ENCODE data around the gene GLRX. TPM values are rescaled to one million over a fixed set of nuclear protein-coding genes. Genes with fewer than 3 reads are reported as not detected.
"Not testable (repeated sequence)": the region's sequence is repeated elsewhere in the genome, so short reads cannot be mapped to it uniquely, and the experiment has no call there.

The GLRX gene
- total RNA-seq, 2 experiments from 2014 or later, result 52.9 to 80.5 TPM

DNA sequence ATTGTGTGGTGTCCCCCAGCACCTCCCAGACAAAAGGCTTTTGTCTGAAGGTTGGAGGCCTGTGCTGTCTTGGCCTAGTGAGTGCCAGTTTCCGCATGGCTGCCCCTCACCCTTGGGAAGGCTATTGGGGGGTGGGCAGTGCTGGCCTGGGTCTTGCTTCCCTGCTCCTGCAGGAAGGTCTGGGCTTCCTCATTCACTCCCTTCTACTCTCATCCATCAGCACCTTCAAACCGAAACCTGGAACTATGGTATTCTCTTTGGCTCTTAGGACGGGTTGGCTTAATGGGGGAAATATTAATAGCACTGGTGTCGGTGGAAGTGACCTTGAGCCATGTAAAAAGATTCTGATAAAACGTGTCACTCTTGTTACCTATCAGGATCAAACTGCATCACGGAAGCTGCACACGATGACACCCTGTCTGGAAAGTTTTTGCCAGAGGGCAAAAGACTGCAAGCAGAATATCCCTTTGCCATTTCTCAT lies 34.0 kb upstream of the GLRX start:
- no peak for TF ChIP-seq CTCF (conservative IDR thresholded peaks at IDR 0.05; ENCODE audit: low read length)
- TF ChIP-seq EZH2phosphoT487 (IDR thresholded peaks at IDR 0.05; ENCODE audit: borderline replicate concordance, low read depth, low read length), result no peak
- Histone ChIP-seq H3K79me2 (ENCODE audit: insufficient read depth, low read depth, low read length) (no peaks in the 10 kb centered on the region), H3K36me3 (ENCODE audit: insufficient read depth, low read length) (no peaks in the 10 kb centered on the region), H4K20me1 (ENCODE audit: insufficient read depth, low read length) (no peaks in the 10 kb centered on the region), H3K9me2 (ENCODE audit: insufficient read depth, low read length) (no peaks in the 10 kb centered on the region), H2AFZ (ENCODE audit: low read length) (no peak overlapping the region), H3K27ac (ENCODE audit: low read depth, low read length, poor library complexity, severe bottlenecking) (no peak overlapping the region), H3K4me1 (ENCODE audit: insufficient read depth, low read length, poor library complexity, severe bottlenecking) (peaks cover 8% of the 10 kb centered on the region), H3K9me3 (ENCODE audit: low read length) (no peaks in the 10 kb centered on the region), H3K4me3 (ENCODE audit: low read depth, low read length, poor library complexity, severe bottlenecking) (no peak overlapping the region), H3K4me2 (ENCODE audit: low read length) (no peak overlapping the region)
- BruUV-seq (replicated peaks), result no TSS peak
- intact Hi-C loops (cut with micrococcal nuclease; ENCODE audit: unreplicated experiment), result loop anchor here (10.0 kb wide), 1 partner anchor 588 kb away; no protein-coding TSS in a partner anchor
- CTCF ChIA-PET (ENCODE audit: unreplicated experiment), result no interaction called here
- POLR2A ChIA-PET, result interaction anchor here (0.7 kb wide), 2 partner anchors 88 to 1878 kb away, joined by 3 read pairs; no protein-coding TSS in a partner anchor
- no peak for DNase-seq (ENCODE audit: low spot score)

DNA sequence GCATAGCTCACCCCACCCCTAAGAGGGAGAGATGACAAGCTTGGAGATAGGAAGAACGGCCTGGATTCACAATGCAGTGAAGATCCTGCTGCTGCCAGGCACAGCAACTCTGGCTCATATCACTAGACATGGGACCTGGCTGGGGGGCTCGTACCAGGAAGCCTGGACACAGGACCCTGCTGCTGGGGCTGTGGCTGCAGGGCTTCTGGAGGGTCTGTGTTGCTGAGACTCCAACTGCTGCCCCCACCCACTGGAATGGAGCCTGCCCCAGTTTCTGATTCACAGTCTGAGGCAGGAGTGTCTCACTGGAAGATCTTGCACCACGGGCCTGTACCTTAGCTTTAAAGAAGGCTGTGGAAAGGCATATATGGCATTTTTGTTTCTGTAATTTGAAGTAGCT lies 31.0 kb upstream of the GLRX start:
- ChIA-PET CTCF (ENCODE audit: unreplicated experiment) (interaction anchor here (0.6 to 1.1 kb wide), 2 partner anchors 9 to 10 kb away, joined by 3 read pairs; no protein-coding TSS in a partner anchor), POLR2A (interaction anchor here (0.6 to 1.6 kb wide), 8 partner anchors 16 to 362 kb away, joined by 3 to 5 read pairs (median 4); partner anchors contain the start of gene GLRX)
- BruUV-seq (replicated peaks), result no TSS peak
- Histone ChIP-seq H2AFZ (ENCODE audit: low read length) (no peak overlapping the region), H3K4me1 (ENCODE audit: insufficient read depth, low read length, poor library complexity, severe bottlenecking) (no peaks in the 10 kb centered on the region), H3K79me2 (ENCODE audit: insufficient read depth, low read depth, low read length) (no peaks in the 10 kb centered on the region), H3K4me2 (ENCODE audit: low read length) (no peak overlapping the region), H3K9me2 (ENCODE audit: insufficient read depth, low read length) (no peaks in the 10 kb centered on the region), H3K4me3 (ENCODE audit: low read depth, low read length, poor library complexity, severe bottlenecking) (no peak overlapping the region), H3K36me3 (ENCODE audit: insufficient read depth, low read length) (no peaks in the 10 kb centered on the region), H3K27ac (ENCODE audit: low read depth, low read length, poor library complexity, severe bottlenecking) (no peak overlapping the region), H4K20me1 (ENCODE audit: insufficient read depth, low read length) (no peaks in the 10 kb centered on the region), H3K9me3 (ENCODE audit: low read length) (no peaks in the 10 kb centered on the region)
- intact Hi-C loops (cut with micrococcal nuclease; ENCODE audit: unreplicated experiment), result loop anchor here (10.0 kb wide), 1 partner anchor 591 kb away; no protein-coding TSS in a partner anchor
- no peak for DNase-seq (ENCODE audit: low spot score)
- TF ChIP-seq EZH2phosphoT487 (IDR thresholded peaks at IDR 0.05; ENCODE audit: borderline replicate concordance, low read depth, low read length) (no peak), CTCF (conservative IDR thresholded peaks at IDR 0.05; ENCODE audit: low read length) (no peak)

DNA sequence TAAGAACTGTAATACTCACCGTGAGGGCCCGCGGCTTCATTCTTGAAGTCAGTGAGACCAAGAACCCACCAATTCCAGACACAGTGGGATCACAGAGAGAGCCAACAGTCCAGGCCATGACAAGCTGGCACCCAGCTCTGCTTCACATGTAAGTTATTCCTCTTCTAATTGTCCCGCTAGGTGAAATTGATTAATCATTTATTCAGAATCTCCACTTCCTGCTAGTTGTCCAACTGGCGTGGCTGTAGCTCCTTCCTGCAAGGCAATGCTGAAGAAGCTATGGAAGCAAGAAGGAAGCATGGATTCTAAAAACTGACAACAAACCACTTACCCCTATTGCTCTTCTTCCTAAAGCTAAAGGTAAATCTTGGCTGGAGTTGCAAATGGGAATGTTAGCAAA lies 30.0 kb upstream of the GLRX start:
- H3K9me3 ChIP-seq (ENCODE audit: low read length), result no peaks in the 10 kb centered on the region
- no peaks in the 10 kb centered on the region for H3K9me2 ChIP-seq (ENCODE audit: insufficient read depth, low read length)
- H3K4me2 ChIP-seq (ENCODE audit: low read length), result no peak overlapping the region
- no peaks in the 10 kb centered on the region for H4K20me1 ChIP-seq (ENCODE audit: insufficient read depth, low read length)
- H2AFZ ChIP-seq (ENCODE audit: low read length), result no peak overlapping the region
- no peaks in the 10 kb centered on the region for H3K4me1 ChIP-seq (ENCODE audit: insufficient read depth, low read length, poor library complexity, severe bottlenecking)
- no peaks in the 10 kb centered on the region for H3K36me3 ChIP-seq (ENCODE audit: insufficient read depth, low read length)
- DNase-seq (ENCODE audit: low spot score), result no peak
- no peak overlapping the region for H3K4me3 ChIP-seq (ENCODE audit: low read depth, low read length, poor library complexity, severe bottlenecking)
- intact Hi-C loops (cut with micrococcal nuclease; ENCODE audit: unreplicated experiment), result loop anchor here (10.0 kb wide), 1 partner anchor 592 kb away; no protein-coding TSS in a partner anchor
- BruUV-seq (replicated peaks), result no TSS peak
- TF ChIP-seq CTCF (conservative IDR thresholded peaks at IDR 0.05; ENCODE audit: low read length) (no peak), EZH2phosphoT487 (IDR thresholded peaks at IDR 0.05; ENCODE audit: borderline replicate concordance, low read depth, low read length) (no peak)
- ChIA-PET POLR2A (interaction anchor here (0.6 to 1.5 kb wide), 7 partner anchors 26 to 303 kb away, joined by 3 to 5 read pairs (median 4); partner anchors contain the start of gene GLRX), CTCF (ENCODE audit: unreplicated experiment) (interaction anchor here (0.6 to 1.1 kb wide), 2 partner anchors 10 to 63 kb away, joined by 3 read pairs; no protein-coding TSS in a partner anchor)
- no peak overlapping the region for H3K27ac ChIP-seq (ENCODE audit: low read depth, low read length, poor library complexity, severe bottlenecking)
- no peaks in the 10 kb centered on the region for H3K79me2 ChIP-seq (ENCODE audit: insufficient read depth, low read depth, low read length)

- H3K4me3 ChIP-seq (ENCODE audit: low read depth, low read length, poor library complexity, severe bottlenecking); H2AFZ ChIP-seq (ENCODE audit: low read length); BruUV-seq (replicated peaks); H3K36me3 ChIP-seq (ENCODE audit: insufficient read depth, low read length); H3K9me3 ChIP-seq (ENCODE audit: low read length); H4K20me1 ChIP-seq (ENCODE audit: insufficient read depth, low read length); H3K4me1 ChIP-seq (ENCODE audit: insufficient read depth, low read length, poor library complexity, severe bottlenecking); H3K27ac ChIP-seq (ENCODE audit: low read depth, low read length, poor library complexity, severe bottlenecking); H3K9me2 ChIP-seq (ENCODE audit: insufficient read depth, low read length); DNase-seq (ENCODE audit: low spot score); H3K79me2 ChIP-seq (ENCODE audit: insufficient read depth, low read depth, low read length); H3K4me2 ChIP-seq (ENCODE audit: low read length); CTCF ChIA-PET (ENCODE audit: unreplicated experiment): not testable (repeated sequence)
- POLR2A ChIA-PET, result interaction anchor here (1.3 to 1.4 kb wide), 2 partner anchors 11 to 66 kb away, joined by 3 to 4 read pairs; no protein-coding TSS in a partner anchor
- intact Hi-C loops (cut with micrococcal nuclease; ENCODE audit: unreplicated experiment), result loop anchor here (10.0 kb wide), 1 partner anchor 594 kb away; no protein-coding TSS in a partner anchor
These were observed 28.6 kb upstream of the GLRX start for GRCh38 chr5:95851141-95851540.
